Panc1 (cell line): ENCODE measurements around the gene DUSP9. TPM values are rescaled to one million over a fixed set of nuclear protein-coding genes. Genes with fewer than 3 reads are reported as not detected.
"Not testable (repeated sequence)": the region's sequence is repeated elsewhere in the genome, so short reads cannot be mapped to it uniquely, and the experiment has no call there.

Experiments used
- ATAC-seq: fragments of 200-7000 bp; cut with Tn5 transposase; 2 replicates; pipeline ENCODE4 v1.9.1; 2020; ENCODE audit warnings: mild to moderate bottlenecking, moderate library complexity
- BruUV-seq: library from RNA; stranded (reverse); fragments of 400-500 nt; replicated peaks from 2 replicates; lab custom pipeline; 2021; lab: Mats Ljungman, UMichigan
- CTCF ChIA-PET: fragments of 300-600 bp; sonication (Branson Sonifier 250); formaldehyde crosslinking; loops from one replicate; lab custom pipeline; 2022; ENCODE audit warnings: antibody characterized with exemption; lab: Charles Lee
- POLR2A ChIA-PET: fragments of 300-600 bp; sonication (Branson Sonifier 250); formaldehyde crosslinking; loops from one replicate; lab custom pipeline; 2022; ENCODE audit warnings: antibody characterized with exemption; lab: Charles Lee
- DNase-seq: peaks from one replicate; pipeline ENCODE4 v3.0.0-alpha.2; 2010; ENCODE audit warnings: low read depth, low spot score
- H3K27ac ChIP-seq: 2 replicates; pipeline ENCODE4 v1.5.1; 2011; ENCODE audit warnings: mild to moderate bottlenecking, low read length, inconsistent platforms
- H3K27me3 ChIP-seq: fragments of 200-500 bp; sonication (Bioruptor generic); 2 replicates; pipeline ENCODE4 v1.6.0; 2014; ENCODE audit warnings: low read length, inconsistent platforms; ENCODE audit not compliant: control insufficient read depth, insufficient read depth
- H3K36me3 ChIP-seq: fragments of 200-500 bp; sonication (Bioruptor generic); 2 replicates; pipeline ENCODE4 v1.5.1; 2014; ENCODE audit warnings: inconsistent platforms, mild to moderate bottlenecking, low read length, moderate library complexity; ENCODE audit not compliant: control insufficient read depth, insufficient read depth
- H3K4me1 ChIP-seq: 2 replicates; pipeline ENCODE4 v1.5.1; 2011; ENCODE audit warnings: inconsistent platforms, mild to moderate bottlenecking, low read length, moderate library complexity; ENCODE audit not compliant: control insufficient read depth, insufficient read depth
- H3K4me3 ChIP-seq, 2 experiments: 2 replicates each; pipeline ENCODE4 v1.5.1; 2011 to 2012; ENCODE audit warnings: low read depth in 2 of 2, low read length in 2 of 2, mild to moderate bottlenecking in 2 of 2, inconsistent platforms in 1 of 2, moderate library complexity in 1 of 2
- H3K9me3 ChIP-seq: fragments of 200-500 bp; sonication (Bioruptor generic); 2 replicates; pipeline ENCODE4 v1.5.1; 2014; ENCODE audit warnings: low read depth, mild to moderate bottlenecking, inconsistent platforms, low read length, moderate library complexity; ENCODE audit not compliant: control insufficient read depth, insufficient read depth
- CTCF ChIP-seq: fragments of 450-650 bp; IDR thresholded peaks from 2 replicates; pipeline ENCODE4 v1.5.1; 2017; ENCODE audit warnings: mild to moderate bottlenecking
- POLR2AphosphoS5 ChIP-seq: IDR thresholded peaks from 2 replicates; pipeline ENCODE4 v1.6.1; 2012; ENCODE audit warnings: mild to moderate bottlenecking, low read depth, low read length, moderate library complexity
- REST ChIP-seq, 2 experiments: IDR thresholded peaks; 2 replicates each; pipeline ENCODE4 v1.6.1; 2011 to 2012; ENCODE audit warnings: low read depth in 2 of 2, control low read depth in 1 of 2, low read length in 1 of 2, mild to moderate bottlenecking in 1 of 2, moderate library complexity in 1 of 2; ENCODE audit not compliant: insufficient read depth in 1 of 2
- SIN3A ChIP-seq: IDR thresholded peaks from 2 replicates; pipeline ENCODE4 v1.6.1; 2012; ENCODE audit warnings: low read depth, mild to moderate bottlenecking, low read length, moderate library complexity, borderline replicate concordance; ENCODE audit not compliant: insufficient read depth
- TCF7L2 ChIP-seq: IDR thresholded peaks from 2 replicates; pipeline ENCODE4 v1.6.1; 2011; ENCODE audit warnings: mild to moderate bottlenecking, low read depth, low read length, inconsistent platforms
- in situ Hi-C: cut with HindIII; loops from 2 replicates; pipeline ENCODE4 v1.10.0; 2016; ENCODE audit warnings: low sequenced_read_pairs, low pct_unique_long_range_greater_than_20kb
- intact Hi-C: fragments of 100-400 bp; cut with micrococcal nuclease; formaldehyde crosslinking; loops from one replicate; pipeline ENCODE4 v1.10.0; 2022; ENCODE audit not compliant: unreplicated experiment
- total RNA-seq: library from RNA; stranded (reverse); gene quantifications from one replicate; pipeline ENCODE4 v1.2.1, GENCODE V29; 2021; ENCODE audit not compliant: unreplicated experiment

The DUSP9 gene
- total RNA-seq, 1 experiment from 2014 or later, result 7.1 TPM

GRCh38 chrX:153696986-153697722 lies 50.2 kb downstream of the DUSP9 start:
- BruUV-seq, H3K36me3 ChIP-seq, POLR2A ChIA-PET, in situ Hi-C loops, H3K27me3 ChIP-seq, intact Hi-C loops, H3K4me1 ChIP-seq, CTCF ChIA-PET, H3K9me3 ChIP-seq, H3K27ac ChIP-seq, ATAC-seq, H3K4me3 ChIP-seq, DNase-seq: not testable (repeated sequence)

- no peaks in the 10 kb centered on the region for H3K27me3 ChIP-seq
- H3K27ac ChIP-seq, result no peak overlapping the region
- H3K4me1 ChIP-seq, result peaks cover 2% of the 10 kb centered on the region; the same call in 1 of the 2 replicates
- in situ Hi-C loops, result no loop called here
- TF ChIP-seq CTCF (no peak), REST (IDR thresholded peaks at IDR 0.05; ENCODE audit: insufficient read depth in 1 of 2, low read depth in 2 of 2, low read length in 1 of 2) (no peak), SIN3A (no peak), TCF7L2 (no peak), POLR2AphosphoS5 (no peak)
- DNase-seq, result no peak
- no peak overlapping the region for H3K4me3 ChIP-seq
- no peaks in the 10 kb centered on the region for H3K9me3 ChIP-seq
- CTCF ChIA-PET, result no interaction called here
- no peaks in the 10 kb centered on the region; the same call in 1 of the 2 replicates for H3K36me3 ChIP-seq
- POLR2A ChIA-PET, result no interaction called here
- intact Hi-C loops, result no loop called here
- ATAC-seq, result no peak
- BruUV-seq, result no TSS peak
Observed at GRCh38 chrX:153697924-153698865, 51.2 kb downstream of the DUSP9 start.

GRCh38 chrX:153699210-153699783 lies 52.3 kb downstream of the DUSP9 start:
- CTCF ChIA-PET, ATAC-seq, POLR2A ChIA-PET: not testable (repeated sequence)

GRCh38 chrX:153699784-153700371 lies 52.9 kb downstream of the DUSP9 start:
- ATAC-seq, intact Hi-C loops, in situ Hi-C loops: not testable (repeated sequence)

More at GRCh38 chrX:153699210-153699783, 52.3 kb downstream of the DUSP9 start:
- H3K4me1 ChIP-seq, in situ Hi-C loops, H3K27ac ChIP-seq, DNase-seq, H3K27me3 ChIP-seq, intact Hi-C loops, H3K9me3 ChIP-seq, H3K36me3 ChIP-seq, H3K4me3 ChIP-seq, BruUV-seq: not testable (repeated sequence)

More at GRCh38 chrX:153699784-153700371, 52.9 kb downstream of the DUSP9 start:
- H3K9me3 ChIP-seq, CTCF ChIA-PET, DNase-seq, H3K27ac ChIP-seq, BruUV-seq, H3K36me3 ChIP-seq, H3K4me3 ChIP-seq, H3K27me3 ChIP-seq, H3K4me1 ChIP-seq: not testable (repeated sequence)
- POLR2A ChIA-PET, result interaction anchor here (0.7 kb wide), 1 partner anchor 132 kb away, joined by 5 read pairs; no protein-coding TSS in a partner anchor
